ENCODE measurements around the gene SLC7A4.
"Not testable (repeated sequence)": the region's sequence is repeated elsewhere in the genome, so short reads cannot be mapped to it uniquely, and the experiment has no call there.

SLC7A4 gene

GRCh38 chr22:21055564-21055834 lies 23.1 kb upstream of the SLC7A4 start:
- no peak for TF ChIP-seq ZFX (IDR thresholded peaks at IDR 0.05; ENCODE audit: borderline replicate concordance)
- no peak for TF ChIP-seq CTCF (IDR thresholded peaks at IDR 0.05)
- H3K27ac ChIP-seq: no peak overlapping the region

GRCh38 chr22:21054714-21055563 lies 22.6 kb upstream of the SLC7A4 start:
- no peak overlapping the region for H3K27ac ChIP-seq
- TF ChIP-seq CTCF (IDR thresholded peaks at IDR 0.05): no peak
- no peak for TF ChIP-seq ZFX (IDR thresholded peaks at IDR 0.05; ENCODE audit: borderline replicate concordance)

- no peak for TF ChIP-seq ZFX (IDR thresholded peaks at IDR 0.05; ENCODE audit: borderline replicate concordance)
- TF ChIP-seq CTCF (IDR thresholded peaks at IDR 0.05): no peak
- no peak overlapping the region for H3K27ac ChIP-seq
Observed at GRCh38 chr22:21054046-21054713, 21.8 kb upstream of the SLC7A4 start.

- no peak overlapping the region for H3K27ac ChIP-seq
- TF ChIP-seq ZFX (IDR thresholded peaks at IDR 0.05; ENCODE audit: borderline replicate concordance) (no peak), CTCF (IDR thresholded peaks at IDR 0.05) (no peak)
Observed at GRCh38 chr22:21052715-21053459, 20.5 kb upstream of the SLC7A4 start.

GRCh38 chr22:21051831-21052400 lies 19.6 kb upstream of the SLC7A4 start:
- TF ChIP-seq CTCF (IDR thresholded peaks at IDR 0.05): no peak
- TF ChIP-seq ZFX (IDR thresholded peaks at IDR 0.05; ENCODE audit: borderline replicate concordance): no peak
- H3K27ac ChIP-seq: no peak overlapping the region

- TF ChIP-seq CTCF (IDR thresholded peaks at IDR 0.05) (no peak), ZFX (IDR thresholded peaks at IDR 0.05; ENCODE audit: borderline replicate concordance) (no peak)
- no peak overlapping the region for H3K27ac ChIP-seq
Observed at GRCh38 chr22:21051145-21051830, 18.9 kb upstream of the SLC7A4 start.

GRCh38 chr22:21048965-21049364 lies 16.6 kb upstream of the SLC7A4 start:
- not testable (repeated sequence) for H3K27ac ChIP-seq

GRCh38 chr22:21048448-21048847 lies 16.1 kb upstream of the SLC7A4 start:
- H3K27ac ChIP-seq: not testable (repeated sequence)
